ENCODE results near the gene NAA60.

DNA sequence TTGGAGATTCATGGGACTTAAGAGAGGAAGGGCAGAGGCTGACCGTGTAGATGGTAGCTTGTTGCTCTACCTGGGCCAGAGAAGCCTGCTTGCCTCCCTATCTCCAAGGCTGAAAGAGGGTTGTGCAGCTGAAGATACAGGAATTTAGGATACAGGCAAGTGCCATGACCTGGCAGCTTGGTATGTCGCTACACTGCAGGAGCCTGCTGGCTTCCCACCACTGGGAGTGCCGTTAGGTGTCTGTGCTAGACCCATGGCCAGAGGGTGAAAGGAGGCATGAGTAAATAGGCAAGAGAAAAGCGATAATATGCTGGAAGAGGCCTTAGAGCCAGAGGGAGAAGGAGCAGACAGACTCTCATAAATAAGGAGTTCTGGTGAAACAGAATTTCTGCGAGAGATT lies 10.6 kb downstream of the NAA60 start:
- TF ChIP-seq, protein P1, sequence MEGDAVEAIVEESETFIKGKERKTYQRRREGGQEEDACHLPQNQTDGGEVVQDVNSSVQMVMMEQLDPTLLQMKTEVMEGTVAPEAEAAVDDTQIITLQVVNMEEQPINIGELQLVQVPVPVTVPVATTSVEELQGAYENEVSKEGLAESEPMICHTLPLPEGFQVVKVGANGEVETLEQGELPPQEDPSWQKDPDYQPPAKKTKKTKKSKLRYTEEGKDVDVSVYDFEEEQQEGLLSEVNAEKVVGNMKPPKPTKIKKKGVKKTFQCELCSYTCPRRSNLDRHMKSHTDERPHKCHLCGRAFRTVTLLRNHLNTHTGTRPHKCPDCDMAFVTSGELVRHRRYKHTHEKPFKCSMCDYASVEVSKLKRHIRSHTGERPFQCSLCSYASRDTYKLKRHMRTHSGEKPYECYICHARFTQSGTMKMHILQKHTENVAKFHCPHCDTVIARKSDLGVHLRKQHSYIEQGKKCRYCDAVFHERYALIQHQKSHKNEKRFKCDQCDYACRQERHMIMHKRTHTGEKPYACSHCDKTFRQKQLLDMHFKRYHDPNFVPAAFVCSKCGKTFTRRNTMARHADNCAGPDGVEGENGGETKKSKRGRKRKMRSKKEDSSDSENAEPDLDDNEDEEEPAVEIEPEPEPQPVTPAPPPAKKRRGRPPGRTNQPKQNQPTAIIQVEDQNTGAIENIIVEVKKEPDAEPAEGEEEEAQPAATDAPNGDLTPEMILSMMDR (IDR thresholded peaks at IDR 0.05 in 8 of 11, conservative IDR thresholded peaks at IDR 0.05 in 3 of 11) = no peak
- TF ChIP-seq POLR2AphosphoS5 (IDR thresholded peaks at IDR 0.05) (no peak), POLR2A (IDR thresholded peaks at IDR 0.05) (no peak)
